Subcutaneous adipose tissue (tissue), 4 donors: ENCODE data around the gene SPRTN. TPM values are rescaled to one million over a fixed set of nuclear protein-coding genes. Genes with fewer than 3 reads are reported as not detected.

Experiments
- CTCF ChIP-seq: fragments of 450-650 bp; IDR thresholded peaks from one replicate; pipeline ENCODE4 v1.5.1; 2016; ENCODE audit warnings: low read depth, mild to moderate bottlenecking, control low read depth, antibody characterized with exemption, moderate library complexity
- total RNA-seq, 4 donors: library from RNA; depleted of rRNA; stranded (reverse); fragments of >200 nt; gene quantifications; one replicate each; pipeline ENCODE4 v1.1.0, GENCODE V29; 2016

Gene SPRTN
- total RNA-seq, result 10 to 100 TPM in 3 of 4 donors, 1 to 10 TPM in 1; 9.4 to 17.6 (median 15.9) TPM

- no peak for TF ChIP-seq CTCF
Observed at GRCh38 chr1:231338270-231339128, at the start of gene SPRTN. SPRTN (plus strand) TSS chr1:231338293; CDS start chr1:231338384, 91 bp downstream.

DNA sequence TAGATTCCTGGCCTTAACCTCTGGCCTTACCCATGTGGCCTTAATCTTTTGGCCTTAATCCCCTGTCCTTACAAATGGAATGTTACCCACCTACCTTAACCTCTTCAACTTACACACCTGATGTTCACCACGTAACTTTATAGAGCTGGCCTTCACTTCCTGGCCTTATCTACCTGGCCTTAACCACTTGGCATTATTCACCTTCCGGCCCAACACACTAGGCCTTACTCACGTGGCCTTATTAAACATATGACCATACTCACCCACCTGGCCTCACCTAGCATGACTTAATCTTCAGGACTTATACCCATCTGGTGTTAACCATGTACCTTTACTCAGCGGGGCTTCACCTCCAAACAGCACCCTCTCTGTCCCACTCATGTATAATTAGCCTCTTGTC, 42.2 kb upstream of the SPRTN start:
- no peak for TF ChIP-seq CTCF

GRCh38 chr1:231301990-231302389, 36.1 kb upstream of the SPRTN start:
- no peak for TF ChIP-seq CTCF

GRCh38 chr1:231310391-231310934, 27.6 kb upstream of the SPRTN start:
- no peak for TF ChIP-seq CTCF

- no peak for TF ChIP-seq CTCF
Observed at GRCh38 chr1:231311720-231312431, 26.2 kb upstream of the SPRTN start.

DNA sequence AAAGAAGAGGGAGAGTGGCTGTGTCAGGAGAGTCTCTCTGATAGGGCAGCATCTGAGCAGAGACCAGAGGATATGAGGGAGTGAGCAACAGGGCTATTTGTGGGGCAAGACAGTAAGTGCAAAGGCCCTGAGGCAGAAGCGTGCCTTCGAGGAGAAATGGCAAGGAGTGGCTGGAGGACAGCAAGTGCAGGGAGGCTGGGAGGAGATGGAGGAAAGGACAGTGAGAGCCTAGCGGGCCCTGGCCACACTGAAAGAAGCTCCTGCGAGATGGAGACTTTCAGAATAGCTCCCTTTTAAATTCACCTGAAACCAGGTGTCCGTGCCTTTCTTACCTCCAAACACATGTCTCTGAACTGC, 25.7 kb upstream of the SPRTN start:
- TF ChIP-seq CTCF, result no peak

GRCh38 chr1:231313661-231314060, 24.4 kb upstream of the SPRTN start:
- TF ChIP-seq CTCF, result no peak
